Nucleus accumbens (tissue), 56 donors: ENCODE results near the gene SOX11.

Experiments
- DNase-seq, 56 donors: peaks; one replicate each; lab custom pipeline; 2025; lab: John Stamatoyannopoulos, UW

SOX11 gene

GRCh38 chr2:5720426-5720825, 28.2 kb downstream of the SOX11 start:
- peak in 6 of 56 donors; percentile 6 to 23 (median 18) for DNase-seq

GRCh38 chr2:5722236-5722635, 30.1 kb downstream of the SOX11 start:
- DNase-seq, result no peak

GRCh38 chr2:5723791-5724735, 31.9 kb downstream of the SOX11 start:
- DNase-seq, result no peak

DNA sequence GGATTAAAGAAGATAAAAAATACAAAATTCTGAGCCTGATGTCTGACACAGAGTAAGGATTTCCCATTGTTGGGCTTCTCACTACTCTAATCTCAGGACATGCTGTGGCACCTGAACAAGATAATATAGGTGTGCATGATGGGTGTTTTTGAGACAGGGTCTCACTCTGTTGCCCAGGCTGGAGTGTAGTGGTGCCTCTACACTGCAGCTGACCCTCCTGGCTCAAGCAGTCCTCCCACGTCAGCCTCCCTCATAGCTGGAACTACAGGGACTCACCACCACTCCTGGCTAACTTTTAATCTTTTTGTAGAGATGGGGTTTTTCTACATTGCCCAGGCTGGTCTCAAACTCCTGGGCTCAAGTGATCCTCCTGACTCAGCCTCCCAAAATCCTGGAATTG, 32.9 kb downstream of the SOX11 start:
- no peak for DNase-seq

DNA sequence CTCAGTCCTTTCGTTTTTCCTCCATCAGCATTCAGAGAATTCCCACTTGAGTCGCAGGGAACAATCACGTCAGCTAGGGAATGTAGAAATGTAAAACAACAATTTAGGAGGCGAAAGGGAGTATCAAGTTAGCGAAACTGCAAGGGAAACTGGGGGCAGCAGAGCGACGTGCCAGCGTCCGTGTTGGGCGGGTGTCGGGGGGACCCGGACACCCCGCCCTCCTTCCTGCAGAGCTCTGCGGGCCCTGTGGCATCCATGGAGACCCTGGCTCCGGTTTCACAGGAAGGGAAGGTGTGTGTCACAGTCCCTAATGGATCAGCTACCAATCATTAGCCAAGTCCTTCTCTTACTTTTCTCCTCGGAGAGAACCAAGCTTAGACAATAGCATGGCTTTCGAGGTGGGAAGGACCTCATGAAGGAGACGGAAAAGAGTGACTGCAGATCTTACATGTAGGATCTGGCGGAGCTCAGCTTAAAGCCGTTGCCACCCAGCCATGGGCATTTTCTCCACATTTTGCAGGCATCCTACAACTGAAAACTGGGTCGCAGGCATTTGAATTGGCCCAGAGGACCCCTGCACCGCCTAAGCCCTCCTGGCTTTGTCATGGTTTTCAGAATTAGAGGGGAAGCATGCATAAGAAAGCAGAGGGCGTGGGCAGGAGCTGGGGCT, 33.7 kb downstream of the SOX11 start:
- DNase-seq, result peak in 4 of 56 donors; percentile 21 to 31 (median 28)

GRCh38 chr2:5727235-5727634, 35.1 kb downstream of the SOX11 start:
- no peak for DNase-seq

DNA sequence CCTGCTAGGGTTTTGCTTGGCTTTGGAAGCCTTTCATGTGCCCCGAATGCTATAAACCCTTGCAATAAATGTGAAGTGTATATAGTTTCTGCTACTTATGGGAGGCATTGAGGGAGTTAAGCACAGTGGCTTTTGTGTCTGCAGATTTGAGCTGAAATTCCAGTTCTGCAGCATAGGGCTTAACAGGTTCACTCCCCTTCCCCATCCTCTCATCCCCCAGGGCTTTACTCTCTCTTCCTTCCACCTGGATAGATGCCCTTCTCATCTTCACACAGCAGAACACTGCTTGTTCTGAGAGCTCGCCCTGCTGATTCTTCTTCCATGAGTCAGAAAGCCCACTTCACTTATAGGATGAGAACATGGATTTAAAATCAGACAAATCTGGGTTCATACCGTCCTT, 37.2 kb downstream of the SOX11 start:
- no peak for DNase-seq

GRCh38 chr2:5730386-5730785, 38.2 kb downstream of the SOX11 start:
- DNase-seq, result no peak

GRCh38 chr2:5734859-5735520, 42.8 kb downstream of the SOX11 start:
- no peak for DNase-seq

GRCh38 chr2:5735521-5735861, 43.3 kb downstream of the SOX11 start:
- DNase-seq, result no peak

DNA sequence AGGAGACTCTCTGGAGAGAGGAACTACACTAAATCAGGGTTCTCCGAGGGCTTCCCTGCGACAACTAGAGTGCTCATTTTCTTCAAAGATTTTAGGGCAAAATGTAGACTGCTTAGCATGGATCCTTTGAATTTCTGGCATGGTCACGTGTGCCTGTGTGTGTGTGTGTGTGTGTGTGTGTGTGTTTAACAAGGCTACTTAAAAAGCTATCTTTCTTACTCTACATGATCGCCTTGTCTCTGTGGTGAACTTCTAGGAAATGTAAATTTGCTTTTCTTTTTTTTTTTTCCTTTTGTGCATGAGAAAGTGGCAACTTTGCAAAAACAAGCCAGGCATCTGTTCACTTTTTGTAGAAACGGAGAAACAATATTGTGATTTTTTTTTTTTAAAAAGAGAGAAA, 43.9 kb downstream of the SOX11 start:
- no peak for DNase-seq

DNA sequence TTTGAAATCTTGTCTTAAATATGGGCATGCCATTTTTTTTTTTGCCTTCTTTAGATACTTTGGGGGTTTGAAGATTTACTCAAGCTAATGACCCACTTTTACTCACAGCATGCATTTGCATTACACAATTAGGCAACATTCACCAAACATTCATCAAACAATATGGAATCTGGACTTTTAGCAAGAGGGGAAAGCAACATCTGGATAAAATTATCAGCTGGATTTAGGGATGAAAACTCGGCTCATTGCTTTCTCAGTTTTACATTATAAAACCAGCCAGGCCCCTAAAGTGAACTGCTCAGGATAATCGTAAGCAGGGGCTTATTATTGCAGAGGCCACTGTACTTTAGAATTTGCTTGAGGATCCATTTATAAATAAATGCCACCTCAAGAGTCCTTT, 44.7 kb downstream of the SOX11 start:
- no peak for DNase-seq

- no peak for DNase-seq
Observed at GRCh38 chr2:5740053-5740452, 47.9 kb downstream of the SOX11 start.

DNA sequence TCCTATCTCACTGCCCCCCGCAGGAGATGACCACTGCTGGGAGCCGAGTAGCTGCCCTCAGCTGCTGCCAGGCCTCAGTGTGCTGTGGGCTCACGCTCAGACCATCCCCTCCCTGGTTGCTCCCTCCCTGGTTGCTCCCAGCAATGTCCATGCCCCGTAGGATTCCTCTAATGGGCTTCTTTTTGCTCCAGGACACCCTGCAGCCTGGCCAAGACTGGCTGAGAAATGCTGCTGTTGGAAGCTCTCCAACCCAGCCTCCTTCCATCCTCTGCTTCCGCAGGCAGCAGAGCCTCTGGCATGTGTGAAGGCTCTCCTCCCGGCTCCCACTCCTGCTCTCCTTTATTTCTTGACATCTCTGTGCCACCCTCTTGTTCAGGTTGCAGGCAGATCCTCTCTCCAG, 48.6 kb downstream of the SOX11 start:
- peak in 3 of 56 donors; percentile 1 to 21 (median 5) for DNase-seq

DNA sequence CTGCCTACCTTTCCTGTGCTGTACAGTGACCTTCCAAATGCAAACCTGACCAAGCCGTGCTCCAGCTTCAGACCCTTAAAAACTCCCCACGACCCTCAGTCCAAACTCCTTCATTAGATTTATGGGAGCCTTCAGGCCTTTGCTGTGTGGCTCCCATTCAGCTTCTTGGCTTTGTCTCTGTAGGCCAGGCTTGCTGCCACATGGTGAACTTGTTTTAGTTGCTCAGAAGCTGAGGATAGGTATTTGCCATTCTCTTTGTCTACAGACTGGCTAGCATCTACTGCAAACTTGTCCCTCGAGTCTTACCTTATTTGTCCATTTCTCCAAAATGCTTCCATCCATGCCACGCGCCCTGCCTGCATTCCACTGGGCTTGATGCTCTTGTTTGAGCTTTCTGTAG, 49.1 kb downstream of the SOX11 start:
- DNase-seq, result no peak

DNA sequence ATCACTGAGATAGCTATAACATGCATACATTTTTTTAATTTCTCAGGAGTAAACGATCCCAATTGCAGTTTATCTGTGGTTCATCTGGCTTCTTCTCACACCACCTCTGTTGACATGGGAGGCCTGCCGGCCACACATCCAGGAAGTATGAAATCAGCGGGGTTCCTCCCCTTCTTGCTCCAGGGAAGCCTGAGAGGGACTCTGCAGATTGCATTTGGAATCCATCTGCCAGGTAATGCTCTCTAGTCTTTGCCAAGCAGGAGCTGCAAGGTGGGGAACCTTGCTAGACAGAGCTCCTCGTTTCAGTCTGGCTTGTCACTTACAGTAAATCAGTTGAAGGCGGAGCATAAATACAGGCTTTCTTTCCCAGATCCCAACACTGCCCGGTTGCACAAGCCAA, 49.9 kb downstream of the SOX11 start:
- DNase-seq, result no peak

DNA sequence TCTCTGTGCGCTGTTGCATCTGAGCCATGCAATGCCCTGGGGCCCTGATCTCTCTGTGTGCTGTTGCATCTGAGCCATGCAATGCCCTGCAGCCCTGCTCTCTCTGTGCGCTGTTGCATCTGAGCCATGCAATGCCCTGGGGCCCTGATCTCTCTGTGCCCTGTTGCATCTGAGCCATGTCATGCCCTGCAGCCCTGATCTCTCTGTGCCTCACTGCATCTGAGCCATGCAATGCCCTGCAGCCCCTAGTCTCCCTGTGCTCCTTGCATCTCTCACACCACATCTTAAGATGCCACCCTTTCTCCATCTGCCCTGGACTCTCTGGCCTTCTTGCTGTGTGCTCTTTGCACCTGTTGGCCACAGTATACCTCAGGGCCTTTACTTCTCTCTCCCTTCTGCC, 56.2 kb downstream of the SOX11 start:
- no peak for DNase-seq

DNA sequence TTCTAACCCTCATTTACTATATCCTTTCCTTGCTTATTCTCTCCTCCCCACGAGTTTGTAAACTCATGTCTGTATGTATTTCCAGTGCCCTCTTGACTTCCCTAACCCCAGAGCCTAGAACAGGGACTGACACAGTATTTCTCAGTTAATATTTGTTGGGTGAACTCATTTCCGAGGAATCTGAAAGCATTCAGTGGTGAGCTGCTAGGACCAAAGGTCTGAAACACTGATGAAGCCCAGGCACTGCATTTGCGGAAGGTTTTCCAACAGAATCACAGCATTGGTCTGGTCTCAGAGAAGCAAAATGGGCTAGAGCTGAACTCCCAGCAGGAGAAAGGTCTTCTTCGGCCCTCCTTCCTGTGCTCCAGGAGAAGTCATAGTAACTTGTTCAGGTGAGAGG, 56.8 kb downstream of the SOX11 start:
- DNase-seq, result no peak

GRCh38 chr2:5749347-5749746, 57.2 kb downstream of the SOX11 start:
- DNase-seq, result peak in 12 of 56 donors; percentile 2 to 50 (median 10)
